COLO829 (cell line): ENCODE results near the gene KCTD14.
"Not testable (repeated sequence)": the region's sequence is repeated elsewhere in the genome, so short reads cannot be mapped to it uniquely, and the experiment has no call there.

ENCODE experiments used
- DNase-seq: peaks from one replicate; pipeline ENCODE4 v3.0.0; 2012; ENCODE audit warnings: low spot score

The KCTD14 gene

DNA sequence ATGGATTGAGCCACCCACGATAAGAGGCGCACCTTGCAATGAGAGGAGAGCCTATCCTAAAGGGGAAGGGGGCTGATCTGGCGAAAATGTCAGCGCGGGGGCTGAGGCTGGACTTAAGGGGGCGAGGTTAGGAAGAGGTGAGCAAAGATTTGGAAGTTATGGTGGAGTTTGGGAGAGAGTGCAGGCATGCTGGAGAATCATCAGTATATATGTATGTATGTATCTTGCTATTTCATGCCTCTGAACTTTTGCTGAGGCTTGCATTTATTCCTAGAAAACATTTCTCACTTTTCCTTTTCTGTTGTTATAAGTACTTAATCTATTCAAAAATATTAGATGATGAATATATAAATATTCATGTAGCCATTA is 23.4 kb upstream of the KCTD14 start:
- no peak for DNase-seq

DNA sequence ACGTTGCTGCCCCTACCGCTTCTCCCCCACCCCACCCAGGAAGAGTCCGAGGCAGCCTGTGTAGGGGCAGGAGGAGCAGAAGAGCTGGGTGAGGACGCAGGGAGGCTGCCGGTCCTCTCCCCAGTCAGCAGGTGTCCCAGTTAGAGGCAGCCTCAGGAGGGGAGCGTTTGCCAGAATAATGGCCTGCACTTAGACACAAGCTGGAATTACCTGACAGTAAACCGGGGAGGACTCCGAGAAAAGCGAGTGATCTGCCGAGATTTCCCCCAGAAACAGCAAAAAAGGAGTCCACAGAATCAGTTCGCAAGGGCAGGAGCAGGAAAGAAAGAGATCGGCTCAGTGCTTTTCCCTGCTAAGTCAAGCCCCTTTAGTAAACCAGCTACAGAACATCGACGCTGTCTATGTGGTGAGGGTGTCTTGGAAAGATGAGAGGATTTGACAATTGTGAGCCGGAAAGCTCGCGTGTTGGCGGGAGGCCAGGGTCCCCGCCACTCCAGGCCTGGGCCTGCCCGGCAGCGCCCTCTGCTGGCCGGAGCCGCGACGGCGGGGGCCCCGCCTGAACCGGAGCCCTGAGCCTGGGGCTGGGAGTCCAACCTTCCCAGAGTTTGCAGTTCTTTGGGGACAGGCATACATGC is 22.9 kb upstream of the KCTD14 start:
- peak; percentile 62 for DNase-seq

DNA sequence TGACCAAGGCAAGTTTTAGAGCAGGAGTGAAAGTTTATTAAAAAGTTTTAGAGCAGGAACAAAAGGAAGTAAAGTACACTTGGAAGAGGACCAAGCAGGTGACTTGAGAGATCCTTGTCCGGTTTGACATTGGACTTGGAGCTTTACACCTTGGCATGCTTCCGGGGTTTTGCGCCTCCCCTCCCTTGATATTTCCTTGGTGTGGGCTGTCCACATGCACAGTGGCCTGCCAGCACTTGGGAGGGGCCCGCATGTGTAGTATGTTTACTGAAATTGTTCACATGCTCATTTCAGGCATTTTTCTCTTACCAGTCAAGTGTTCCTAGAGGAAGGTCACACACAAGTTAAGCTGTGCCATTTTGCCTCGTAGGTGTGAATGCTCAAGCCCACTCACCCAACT is 21.6 kb upstream of the KCTD14 start:
- DNase-seq: no peak

DNA sequence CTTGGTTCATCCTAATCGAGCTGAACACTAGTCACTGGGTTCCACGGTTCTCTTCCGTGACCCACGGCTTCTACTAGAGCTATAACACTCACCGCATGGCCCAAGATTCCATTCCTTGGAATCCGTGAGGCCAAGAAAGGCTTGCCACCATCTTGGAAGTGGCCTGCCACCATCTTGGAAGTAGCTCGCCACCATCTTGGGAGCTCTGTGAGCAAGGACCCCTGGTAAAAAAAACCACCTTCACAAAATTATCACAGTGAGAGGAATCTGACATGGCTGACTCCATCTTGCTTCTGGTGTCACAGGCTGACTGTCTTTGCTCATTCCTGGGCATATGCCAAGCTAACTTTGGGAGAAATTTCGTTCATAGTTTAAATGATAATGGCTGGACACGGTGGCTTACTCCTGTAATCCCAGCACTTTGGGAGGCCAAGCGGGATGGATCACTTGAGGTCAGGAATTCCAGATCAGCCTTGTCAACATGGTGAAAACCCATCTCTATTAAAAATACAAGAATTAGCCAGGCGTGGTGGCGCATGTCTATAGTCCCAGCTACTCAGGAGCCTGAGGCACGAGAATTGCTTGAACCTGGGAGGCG is 18.9 kb upstream of the KCTD14 start:
- no peak for DNase-seq

DNA sequence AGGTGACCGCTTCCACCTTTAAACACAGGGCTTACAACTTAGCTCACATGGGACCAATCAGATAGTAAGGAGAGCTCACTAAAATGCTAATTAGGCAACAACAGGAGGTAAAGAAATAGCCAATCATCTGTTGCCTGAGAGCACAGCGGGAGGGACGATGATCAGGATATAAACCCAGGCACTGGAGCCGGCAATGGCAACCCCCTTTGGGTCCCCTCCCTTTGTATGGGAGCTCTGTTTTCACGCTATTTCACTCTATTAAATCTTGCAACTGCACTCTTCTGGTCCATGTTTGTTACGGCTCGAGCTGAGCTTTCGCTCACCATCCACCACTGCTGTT is 18.3 kb upstream of the KCTD14 start:
- not testable (repeated sequence) for DNase-seq

DNA sequence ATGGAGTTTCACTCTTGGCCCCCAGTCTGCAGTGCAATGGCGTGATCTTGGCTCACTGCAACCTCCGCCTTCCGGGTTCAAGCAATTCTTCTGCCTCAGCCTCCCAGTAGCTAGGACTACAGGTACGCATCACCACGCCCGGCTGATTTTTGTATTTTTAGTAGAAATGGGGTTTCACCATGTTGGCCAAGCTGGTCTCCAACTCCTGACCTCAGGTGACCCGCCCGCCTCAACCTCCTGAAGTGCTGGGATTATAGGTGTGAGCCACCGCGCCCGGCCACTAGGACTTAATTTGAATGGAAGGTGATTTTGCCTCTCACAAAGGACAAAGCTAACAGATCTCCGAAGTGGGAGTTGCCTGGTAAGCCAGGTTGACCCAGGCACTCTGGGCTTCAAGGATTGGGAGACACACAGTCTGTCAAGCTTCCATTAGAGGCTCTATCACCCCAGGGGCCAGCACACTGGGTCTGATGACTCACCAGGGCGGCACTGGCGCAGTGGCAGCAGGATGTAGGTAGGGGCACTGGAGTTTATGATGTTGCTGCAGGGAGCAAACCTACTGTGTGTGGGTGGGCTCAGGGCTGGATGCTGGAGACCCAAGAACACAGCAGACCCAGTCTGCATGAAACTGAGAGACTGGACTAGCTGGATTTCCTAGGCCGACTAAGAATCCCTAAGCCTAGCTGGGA is 17.8 kb upstream of the KCTD14 start:
- DNase-seq: no peak

DNA sequence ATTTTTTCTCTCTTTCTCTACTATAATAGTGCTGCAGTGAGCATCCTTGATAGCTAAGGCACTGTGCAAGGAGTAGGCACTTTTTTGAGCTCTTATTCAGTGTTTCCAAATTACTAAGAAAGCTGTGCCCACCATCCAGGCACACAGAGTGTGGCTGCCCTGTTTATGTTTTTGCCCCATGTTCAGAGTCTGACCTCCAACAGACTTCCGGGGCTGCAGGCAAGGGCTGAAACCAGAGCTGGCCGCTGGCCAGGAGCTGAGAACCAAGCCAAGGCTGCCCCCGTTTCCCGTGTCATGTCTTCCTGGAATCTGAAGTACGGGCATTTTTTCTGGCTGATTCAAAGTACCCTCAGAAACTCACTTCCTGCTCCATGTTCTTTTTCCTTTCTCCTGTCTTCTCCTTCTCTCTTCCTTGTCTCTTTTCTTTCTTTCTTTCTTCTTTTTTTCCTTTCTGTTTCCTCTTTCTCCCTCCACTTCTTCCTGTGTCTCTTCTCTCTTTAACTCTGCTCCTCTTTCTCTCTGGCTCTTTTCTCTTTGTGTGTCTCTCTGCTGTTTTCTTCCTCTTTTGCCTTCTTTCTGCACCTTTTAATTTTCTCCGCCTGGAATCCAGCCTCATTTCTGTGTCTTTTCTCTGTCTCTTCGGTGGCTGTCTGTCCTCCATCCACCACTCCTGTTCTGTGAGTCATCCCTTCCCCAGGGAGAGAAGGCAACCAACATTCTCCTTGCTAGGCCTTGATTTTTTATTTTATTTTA is 17.0 kb upstream of the KCTD14 start:
- DNase-seq: peak; percentile 85

DNA sequence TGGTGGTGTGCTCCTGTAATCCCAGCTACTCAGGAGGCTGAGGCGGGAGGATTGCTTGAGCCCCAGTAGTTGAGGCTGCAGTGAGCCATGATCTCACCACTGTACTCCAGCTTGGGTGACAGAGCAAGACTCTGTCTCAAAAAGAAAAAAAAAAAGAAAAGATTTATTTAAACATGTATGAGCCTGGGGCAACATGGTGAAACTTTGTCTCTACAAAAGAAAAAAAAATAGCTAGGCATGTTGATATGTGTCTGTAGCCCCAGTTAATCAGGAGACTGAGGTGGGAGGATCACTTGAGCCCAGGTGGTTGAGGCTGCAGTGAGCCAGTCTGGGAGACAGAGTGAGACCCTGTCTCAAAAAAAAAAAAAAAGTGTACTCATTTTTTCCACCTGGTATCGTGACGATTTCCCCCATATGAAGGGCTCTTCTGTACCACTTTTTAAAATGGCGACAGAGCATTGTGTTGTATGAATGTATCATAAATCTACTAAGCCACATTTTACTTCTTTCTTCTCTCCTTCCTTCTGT is 16.4 kb upstream of the KCTD14 start:
- DNase-seq: no peak

DNA sequence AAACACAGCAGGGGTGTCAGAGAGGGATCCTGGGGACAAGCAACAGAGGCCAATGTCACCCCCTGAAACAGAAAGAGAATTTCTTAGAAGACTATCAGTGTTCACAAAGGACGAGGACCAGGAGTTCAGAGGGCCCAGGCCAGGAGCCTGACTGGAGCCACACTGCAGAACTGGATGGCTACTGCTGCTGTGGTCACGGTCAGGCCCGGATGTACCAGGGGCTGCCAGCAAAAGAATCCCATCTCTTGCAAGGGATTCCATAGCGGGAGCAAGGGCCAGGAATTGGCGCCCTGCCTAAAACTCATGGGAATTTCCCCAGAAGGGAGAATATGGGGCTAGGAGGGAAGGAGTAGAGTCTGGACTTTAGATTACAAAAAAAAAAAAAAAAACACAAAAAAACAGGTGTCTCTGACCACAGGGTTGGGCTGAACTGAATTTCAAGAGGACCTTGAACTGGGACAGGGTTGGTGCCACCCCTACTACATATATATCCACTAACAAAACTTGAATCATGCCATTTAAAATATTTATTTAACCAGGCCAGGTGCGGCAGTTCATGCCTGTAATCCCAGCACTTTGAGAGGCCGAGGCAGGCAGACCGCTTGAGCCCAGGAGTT is 15.7 kb upstream of the KCTD14 start:
- DNase-seq: no peak

DNA sequence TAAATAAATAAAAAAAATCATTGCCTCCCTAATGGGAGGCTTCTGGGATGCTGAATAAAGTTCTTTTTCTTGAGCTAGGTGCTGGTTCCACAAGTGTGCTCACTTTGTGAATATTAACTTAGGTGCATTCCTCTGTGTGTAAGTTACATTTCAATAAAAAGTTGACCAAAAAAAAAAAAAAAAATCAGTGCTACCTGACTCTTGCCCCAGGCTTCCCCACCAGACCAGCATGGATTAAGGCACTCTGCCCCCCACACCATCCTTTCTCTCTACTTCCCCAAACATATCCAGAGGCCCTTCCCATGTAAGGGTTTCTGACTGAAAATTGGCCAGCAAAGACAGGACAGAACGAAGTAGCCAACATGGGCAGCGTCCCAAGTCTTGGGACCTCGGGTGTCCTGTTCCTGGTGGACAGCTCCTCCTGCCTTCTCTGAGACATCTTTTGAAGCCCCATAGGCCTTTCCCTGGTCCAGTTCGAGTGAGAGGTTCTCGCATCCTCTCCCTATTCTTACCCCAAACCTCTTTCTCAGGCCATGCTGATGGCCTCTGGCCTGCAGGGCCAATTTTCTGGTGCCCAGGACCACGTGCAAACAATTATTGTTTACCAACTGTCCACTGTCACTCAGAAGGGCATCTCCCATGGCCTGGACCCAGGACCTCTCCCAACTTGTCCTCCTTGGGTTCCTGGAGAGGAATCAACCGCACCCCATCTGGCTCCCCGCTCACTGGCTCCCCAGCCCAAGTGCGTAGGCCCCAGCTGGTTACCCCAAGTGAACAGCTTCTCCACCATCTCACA is 14.9 kb upstream of the KCTD14 start:
- DNase-seq: no peak

DNA sequence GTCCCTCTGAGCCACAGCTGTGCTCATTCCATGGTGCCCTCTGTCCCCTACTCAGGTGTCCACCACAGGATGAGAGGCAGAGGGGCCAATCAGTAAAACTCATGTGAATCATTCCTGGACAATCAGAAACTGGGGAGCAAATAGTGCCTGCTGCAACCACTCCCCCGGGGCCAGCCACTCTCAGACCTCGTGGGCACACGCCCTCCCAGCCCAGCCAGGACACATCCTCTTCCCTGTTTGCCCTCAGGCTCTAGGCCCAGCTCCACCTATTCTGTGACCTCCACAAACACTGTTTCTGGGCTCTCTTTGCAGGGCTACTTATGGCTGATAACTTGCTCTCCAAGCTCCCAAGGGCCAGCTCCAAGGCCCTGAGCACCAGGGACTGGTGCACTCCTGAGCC is 14.0 kb upstream of the KCTD14 start:
- no peak for DNase-seq

DNA sequence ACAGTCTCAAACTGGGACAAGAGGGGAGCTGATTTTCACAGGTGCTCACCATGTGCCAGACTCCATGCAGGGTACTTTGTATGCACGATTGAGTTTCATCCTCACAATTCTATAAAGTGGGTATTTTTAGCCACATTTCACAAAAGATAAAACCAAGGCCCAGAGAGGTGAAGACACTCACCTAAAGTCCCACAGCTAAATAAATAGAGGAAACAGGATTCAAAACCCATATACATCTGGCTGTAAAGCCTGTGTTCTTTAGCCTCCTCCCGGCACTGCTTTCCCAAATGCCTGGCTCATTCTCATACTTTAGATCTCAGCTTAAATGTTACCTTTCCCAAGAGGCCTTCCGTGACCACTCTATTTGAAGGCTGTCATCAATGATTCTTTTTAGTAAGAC is 13.2 kb upstream of the KCTD14 start:
- DNase-seq: no peak

DNA sequence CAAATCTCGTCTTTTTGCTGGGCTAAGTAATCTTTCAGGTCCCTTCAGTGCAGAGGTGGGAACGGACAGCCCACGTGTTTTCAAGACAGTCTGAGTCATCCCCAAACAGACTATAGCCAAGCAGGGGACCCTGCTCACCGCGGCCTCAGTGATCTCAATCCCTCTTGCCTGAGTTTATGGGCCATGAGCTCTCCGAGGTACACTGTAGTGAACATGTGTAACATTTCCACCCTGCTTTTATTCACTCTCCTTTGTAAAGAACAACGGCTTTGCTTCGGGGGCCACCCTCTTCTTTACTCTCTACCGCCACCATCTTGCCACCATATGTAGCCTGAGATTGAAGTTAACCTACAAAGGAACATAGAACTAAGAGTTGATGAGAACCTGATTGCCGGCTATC is 11.5 kb upstream of the KCTD14 start:
- no peak for DNase-seq

DNA sequence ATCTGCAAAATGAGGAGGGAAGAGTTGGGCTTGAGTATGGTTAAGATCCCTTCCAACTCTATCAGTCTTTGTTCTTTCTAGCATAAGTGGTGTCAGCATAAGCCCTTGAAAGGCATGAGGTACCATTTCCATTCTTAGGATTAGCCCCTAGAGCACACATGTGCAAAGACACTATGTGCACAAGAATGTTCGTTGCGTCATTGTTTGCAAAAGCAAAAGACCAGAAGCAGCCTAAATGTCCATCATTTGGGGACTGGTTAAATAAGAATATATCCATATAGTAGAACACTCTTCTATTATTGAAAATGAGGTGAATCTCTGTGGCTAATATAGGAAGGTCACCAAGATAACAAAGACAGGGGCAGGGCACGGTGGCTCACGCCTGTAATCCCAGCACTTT is 10.0 kb upstream of the KCTD14 start:
- DNase-seq: no peak

DNA sequence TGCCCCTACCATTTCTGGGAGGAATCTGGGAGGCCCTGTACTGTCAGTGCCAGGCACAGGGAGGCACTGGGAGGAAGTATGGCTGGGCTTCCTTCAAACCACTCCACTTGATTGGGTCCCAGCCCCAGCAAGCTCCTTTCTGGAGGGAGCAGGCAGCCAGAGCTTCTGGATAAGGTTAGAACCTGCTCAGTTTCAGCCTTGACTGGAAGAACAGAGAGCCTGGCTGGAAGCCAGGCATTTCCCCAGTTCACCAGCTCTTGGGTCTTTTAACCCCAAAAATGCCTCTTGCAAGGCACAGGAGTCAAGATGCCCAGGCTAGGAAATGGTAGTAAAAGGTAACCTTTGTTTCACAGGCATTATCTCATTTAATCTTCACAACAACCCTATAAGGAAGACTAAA is 9.0 kb upstream of the KCTD14 start:
- DNase-seq: no peak

DNA sequence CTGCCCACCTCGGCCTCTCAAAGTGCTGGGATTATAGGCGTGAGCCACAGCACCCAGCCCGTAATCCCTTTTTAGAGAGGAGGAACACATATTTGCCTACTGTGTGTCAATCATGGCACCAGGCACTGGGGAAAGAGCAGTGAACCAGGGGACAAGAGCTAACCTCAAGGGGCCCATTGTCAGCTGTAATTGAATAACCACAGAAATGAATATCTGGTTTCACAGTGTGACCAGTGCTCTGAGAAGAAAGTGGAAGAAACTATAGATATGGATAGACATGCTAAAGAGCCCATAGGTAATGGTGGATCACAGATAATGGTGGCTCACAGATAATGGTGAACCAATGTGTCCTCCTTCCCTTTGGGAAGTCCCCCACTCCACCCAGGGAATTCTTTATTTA is 8.6 kb upstream of the KCTD14 start:
- DNase-seq: no peak

DNA sequence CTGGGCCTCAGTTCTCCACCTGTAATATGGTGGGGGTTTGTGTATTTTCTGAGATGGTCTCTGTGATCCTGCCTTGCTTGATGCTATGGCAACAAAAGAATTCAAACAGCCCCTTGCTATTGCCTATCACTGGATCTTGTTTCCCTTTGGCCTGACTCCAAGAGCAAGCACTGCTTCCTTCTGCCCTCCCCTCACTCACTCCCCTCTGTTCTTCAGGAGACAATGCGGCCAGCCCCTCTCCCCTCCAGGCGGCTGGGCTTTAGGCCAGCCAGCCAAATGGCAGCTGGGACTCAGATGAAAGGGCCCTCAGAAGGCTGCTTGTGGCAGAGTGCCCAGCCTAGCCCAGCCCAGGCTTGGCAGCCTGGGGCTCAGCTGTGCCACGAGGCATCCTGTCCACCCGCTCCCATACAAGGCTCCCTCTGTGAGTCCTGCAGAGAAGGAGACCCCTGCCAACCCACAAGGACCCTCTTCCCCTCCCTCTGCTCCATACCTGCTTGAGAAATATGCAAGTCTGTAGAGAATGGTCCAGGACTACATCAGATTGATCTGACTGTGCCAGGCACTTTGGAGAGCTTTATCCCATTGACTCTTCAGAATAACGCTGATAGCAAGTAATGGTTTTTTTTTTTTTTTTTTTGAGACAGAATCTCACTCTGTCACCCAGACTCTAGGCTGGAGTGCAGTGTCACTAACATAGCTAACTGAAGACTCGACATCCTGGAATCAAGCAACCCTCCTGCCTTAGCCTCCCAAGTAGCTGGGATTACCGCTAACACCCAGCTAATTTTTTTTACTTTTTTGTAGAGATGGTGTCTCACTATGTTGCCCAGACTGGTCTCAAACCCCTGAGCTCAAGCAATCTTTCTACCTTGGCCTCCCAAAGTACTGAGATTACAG is 7.6 kb upstream of the KCTD14 start:
- peak; percentile 85 for DNase-seq

DNA sequence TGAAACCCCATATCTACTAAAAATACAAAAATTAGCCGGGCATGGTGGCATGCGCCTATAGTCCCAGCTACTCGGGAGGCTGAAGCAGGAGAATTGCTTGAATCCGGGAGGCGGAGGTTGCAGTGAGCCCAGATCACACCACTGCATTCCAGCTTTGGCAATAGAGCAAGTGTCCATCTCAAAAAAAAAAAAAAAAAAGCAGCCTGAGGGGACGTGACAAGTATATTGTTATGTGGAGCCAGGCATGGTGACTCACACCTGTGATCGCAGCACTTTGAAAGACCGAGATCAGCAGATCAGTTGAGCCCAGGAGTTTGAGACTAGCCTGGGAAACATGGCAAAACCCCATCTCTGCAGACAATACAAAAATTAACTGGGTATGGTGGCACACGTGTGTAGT is 5.3 kb upstream of the KCTD14 start:
- DNase-seq: not testable (repeated sequence)

DNA sequence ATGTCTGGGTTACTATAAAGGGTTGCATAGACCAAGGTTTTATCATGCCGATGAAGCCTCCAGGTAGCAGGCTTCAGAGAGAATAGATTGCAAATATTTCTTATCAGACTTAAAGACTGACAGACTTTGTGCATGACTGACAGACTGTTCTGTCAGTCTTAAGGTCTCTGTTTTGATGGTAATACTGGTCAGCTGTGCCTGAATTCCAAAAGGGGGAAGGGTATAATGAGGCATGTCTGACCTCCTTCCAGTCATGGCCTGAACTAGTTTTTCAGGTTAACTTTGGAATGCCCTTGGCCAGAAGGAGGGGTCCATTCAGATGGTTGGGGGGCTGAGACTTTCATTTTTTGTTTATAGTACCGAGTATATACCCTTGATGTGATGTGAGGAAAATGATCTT is 4.7 kb upstream of the KCTD14 start:
- no peak for DNase-seq

DNA sequence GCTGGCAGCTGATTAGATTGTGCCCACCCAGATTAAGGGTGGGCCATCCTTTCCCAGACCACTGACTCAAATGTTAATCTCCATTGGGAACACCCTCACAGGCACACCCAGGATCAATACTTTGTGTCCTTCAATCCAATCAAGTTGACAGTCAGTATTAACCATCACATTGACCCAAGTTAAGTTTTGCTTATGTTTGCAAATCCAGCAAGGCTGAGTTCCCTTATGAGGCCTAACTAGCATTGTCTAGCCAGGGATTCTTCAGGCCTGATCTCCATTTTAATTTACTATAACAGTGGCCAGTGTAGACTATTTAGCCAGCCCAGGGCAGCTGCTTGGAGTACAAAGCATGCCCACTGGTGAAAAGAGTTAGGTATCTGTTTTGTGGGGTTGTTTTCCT is 2.3 kb upstream of the KCTD14 start:
- DNase-seq: no peak

DNA sequence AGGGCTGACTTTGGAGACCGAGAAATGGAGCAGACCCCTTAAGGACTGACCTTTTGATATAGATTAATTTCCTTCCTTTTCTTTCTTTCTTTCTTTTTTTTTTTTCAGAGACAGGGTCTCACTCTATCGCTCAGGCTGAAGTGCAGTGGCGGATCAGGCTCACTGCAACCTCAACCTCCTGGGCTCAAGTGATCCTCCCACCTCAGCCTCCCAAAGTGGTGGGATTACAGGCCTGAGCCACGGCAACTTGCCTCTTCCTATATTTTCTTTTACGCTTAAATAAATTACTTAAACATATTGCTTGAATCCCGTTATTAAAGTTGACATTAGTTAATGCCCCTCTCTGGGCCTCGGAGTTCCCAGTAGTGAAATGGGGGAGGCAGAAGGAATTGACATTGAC is 350 bp upstream of the KCTD14 start:
- DNase-seq: no peak
